Jurkat, Clone E6-1 (cell line): ENCODE data around the gene CSRP3.

Experiments used
- DNase-seq: peaks from one replicate; pipeline ENCODE4 v3.0.0-alpha.2; 2011; ENCODE audit warnings: low read depth, low spot score
- H3K4me3 ChIP-seq: 2 replicates; pipeline ENCODE4 v1.5.1; 2011; ENCODE audit warnings: mild to moderate bottlenecking, low read length, control low read depth, moderate library complexity

CSRP3 gene

GRCh38 chr11:19193916-19194315 lies 7.9 kb downstream of the CSRP3 start:
- no peak overlapping the region for H3K4me3 ChIP-seq
- no peak for DNase-seq

DNA sequence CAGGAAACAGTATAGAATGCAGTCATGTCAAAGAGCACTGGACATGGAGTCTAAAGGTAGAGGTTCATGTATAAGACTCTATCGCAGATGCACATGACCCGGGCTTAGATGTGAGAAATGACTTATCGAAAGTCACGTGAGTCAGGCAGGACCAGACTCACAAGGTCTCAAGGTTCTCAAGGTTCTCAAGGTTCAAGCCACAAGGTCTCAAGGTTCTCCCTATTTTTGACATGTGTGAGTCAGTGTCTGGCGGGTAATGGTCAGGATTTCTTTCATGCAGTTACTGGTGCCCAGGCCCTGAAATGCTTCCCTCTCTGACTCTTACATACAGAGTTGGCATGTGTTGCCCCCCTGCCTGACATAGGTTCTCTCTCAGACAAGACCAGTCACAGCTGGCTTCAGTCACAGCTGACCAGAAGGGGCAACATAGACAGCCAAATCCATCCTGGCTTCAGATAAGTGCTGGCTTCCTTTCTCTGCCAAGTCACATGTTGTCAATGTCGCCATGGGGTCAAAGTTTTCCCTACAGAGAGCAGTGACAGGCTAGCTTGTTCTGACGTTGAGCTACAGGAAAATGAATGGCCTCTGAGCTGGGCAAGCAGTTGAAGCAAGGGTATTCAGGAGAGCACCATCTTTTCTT lies 10.1 kb downstream of the CSRP3 start:
- no peak overlapping the region for H3K4me3 ChIP-seq
- DNase-seq = no peak

DNA sequence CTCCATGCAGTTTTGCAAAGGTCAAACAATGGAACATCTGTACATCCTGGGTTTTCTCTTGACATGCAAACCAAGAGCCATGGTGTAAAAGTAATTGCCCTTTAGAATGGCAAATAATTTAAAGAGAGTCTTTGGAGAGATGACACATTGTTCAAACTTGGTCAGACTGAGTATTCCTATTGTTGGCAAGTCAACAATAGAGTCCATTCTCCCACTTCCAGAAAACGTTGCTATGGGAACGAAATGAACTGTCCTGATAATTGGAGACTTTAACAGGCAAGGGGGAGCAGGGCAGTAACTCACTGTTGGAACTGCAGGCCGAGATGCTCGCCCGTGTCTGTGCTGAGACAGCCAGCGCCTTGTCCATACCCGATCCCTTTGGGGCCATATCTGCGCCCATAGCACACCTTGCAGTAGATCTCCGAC lies 13.9 kb downstream of the CSRP3 start:
- no peak for DNase-seq
- no peak overlapping the region for H3K4me3 ChIP-seq

DNA sequence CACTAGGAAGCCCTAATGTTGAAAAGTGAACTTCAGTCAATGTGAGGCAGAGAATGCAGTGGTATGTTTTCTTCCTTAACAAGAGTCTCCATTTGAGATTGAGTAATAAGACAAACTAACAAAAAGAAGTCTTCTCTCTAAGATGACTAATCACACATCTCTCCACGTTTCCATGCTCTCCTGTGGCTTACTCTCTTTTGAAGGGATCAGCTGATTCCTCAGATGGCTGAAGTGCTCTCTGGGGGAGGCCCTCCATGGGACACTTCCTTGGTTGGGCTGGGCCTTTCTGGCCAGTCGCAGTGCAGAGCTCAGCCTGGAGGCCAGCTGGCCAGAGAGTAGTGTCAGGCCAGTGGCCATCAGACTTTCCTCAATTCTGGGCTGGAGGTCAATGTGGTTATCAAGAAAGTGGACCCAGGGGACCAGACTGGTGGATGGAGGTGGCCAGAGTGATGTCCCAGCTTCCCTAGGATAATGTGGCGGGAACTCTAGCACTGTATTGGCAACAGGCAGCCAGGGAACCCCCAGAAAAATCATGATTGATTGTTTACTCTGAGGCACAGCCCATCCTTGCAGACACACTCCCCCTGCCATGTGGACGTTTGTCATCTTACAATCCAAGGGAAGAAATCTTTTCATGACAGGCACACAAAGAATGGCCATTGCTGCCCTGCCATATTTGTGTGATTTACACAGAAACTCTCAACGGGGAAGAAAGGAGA lies 14.5 kb downstream of the CSRP3 start:
- no peak overlapping the region for H3K4me3 ChIP-seq
- DNase-seq = no peak

- H3K4me3 ChIP-seq = no peak overlapping the region
- DNase-seq = no peak
Measured at GRCh38 chr11:19185516-19186052, 16.2 kb downstream of the CSRP3 start.

GRCh38 chr11:19185036-19185435 lies 16.7 kb downstream of the CSRP3 start:
- no peak for DNase-seq
- H3K4me3 ChIP-seq = no peak overlapping the region

GRCh38 chr11:19183646-19184045 lies 18.1 kb downstream of the CSRP3 start:
- no peak for DNase-seq

GRCh38 chr11:19181531-19182261 lies 20.1 kb downstream of the CSRP3 start:
- DNase-seq = no peak
- no peak overlapping the region for H3K4me3 ChIP-seq

More at GRCh38 chr11:19183646-19184045, 18.1 kb downstream of the CSRP3 start:
- H3K4me3 ChIP-seq = no peak overlapping the region

DNA sequence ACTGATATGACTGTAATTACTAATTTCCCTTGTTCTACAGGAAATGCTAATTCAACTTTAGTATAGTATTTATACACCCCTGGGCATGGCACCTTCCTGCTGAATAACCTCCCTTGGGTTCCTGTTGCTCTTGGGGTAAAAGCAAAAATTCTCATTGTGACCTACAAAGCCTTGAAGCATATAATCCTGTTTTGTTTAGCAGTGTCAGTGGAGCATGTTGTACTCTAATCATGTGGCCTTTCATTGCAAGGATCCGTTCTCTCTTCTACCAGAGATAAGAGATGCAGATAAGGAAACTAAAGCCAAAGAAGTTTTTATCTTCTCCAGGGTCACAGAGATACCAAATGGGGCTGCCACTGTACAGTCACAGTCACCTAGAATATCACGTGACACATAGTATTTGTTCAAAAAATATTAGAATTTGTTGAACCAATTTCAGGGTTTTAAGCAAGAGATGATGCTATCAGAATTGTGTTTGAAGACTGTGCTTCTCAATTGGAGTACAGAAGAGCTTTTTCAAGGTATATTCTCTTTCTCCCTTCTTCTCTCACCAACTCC lies 25.1 kb downstream of the CSRP3 start:
- DNase-seq = no peak
- no peak overlapping the region for H3K4me3 ChIP-seq

DNA sequence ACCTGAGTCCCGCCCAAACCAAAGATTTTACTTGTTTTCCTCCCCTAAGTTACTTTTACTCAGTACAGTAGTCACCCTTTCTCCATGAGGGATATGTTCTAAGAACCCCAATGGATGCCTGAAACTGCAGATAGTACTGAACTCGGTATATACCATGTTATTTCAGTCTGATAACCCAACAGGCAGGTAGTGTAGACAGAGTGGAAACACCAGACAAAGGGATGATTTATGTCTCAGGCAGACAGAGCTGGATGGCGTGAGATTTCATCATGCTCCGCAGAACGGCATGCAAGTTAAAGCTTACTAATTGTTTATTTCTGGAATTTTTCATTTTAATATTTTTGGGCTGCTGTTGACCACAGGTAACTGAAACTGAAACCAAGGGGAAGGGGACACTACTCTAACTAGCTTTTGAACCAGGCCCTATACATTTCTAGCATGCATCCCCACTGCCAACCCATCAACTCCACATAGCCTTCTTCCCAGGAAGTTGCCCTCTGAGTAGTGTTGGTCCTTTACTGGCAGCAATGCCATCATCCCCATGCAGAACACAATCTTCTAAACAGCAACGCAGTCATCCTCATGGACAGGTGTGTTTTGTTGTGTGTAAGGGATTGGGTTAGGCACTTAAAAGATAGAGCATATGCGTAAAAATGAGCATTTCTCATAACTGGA lies 27.7 kb downstream of the CSRP3 start:
- no peak overlapping the region for H3K4me3 ChIP-seq
- DNase-seq = no peak

DNA sequence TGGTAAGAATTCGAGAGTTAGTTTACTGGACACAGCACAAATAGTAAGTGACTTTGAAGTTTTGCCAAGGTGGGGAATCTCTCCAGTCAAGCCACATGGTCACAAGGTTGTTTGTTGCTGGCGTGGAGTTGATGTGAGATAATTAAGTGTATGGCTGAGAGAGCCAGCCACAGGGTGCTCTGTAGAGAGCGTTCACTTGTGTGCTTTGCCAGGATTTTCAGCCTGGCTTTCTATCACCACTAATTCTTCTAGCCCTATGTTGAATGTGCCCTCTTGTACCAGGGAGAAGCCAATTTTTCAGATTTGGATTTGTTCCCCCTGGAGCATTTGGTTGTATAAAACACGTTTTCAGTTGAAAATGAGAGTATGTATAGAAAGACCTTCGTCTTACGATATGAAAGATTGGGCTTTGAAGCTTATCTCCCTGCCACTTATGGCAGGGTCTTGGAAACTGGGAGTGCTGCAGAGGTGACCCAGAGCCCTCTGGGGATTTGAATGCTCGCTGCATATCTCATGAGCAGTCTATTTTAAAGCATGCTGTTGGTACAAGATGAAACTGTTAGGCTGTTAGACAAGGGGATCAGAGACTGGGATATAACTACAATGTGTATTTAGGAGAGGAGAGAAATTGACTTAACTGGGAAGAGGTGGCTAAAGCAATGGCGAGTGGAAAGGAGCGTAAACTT lies 28.6 kb downstream of the CSRP3 start:
- no peak for DNase-seq
- H3K4me3 ChIP-seq = no peak overlapping the region

- no peak for DNase-seq
- H3K4me3 ChIP-seq = no peak overlapping the region
Measured at GRCh38 chr11:19168090-19168489, 33.7 kb downstream of the CSRP3 start.

DNA sequence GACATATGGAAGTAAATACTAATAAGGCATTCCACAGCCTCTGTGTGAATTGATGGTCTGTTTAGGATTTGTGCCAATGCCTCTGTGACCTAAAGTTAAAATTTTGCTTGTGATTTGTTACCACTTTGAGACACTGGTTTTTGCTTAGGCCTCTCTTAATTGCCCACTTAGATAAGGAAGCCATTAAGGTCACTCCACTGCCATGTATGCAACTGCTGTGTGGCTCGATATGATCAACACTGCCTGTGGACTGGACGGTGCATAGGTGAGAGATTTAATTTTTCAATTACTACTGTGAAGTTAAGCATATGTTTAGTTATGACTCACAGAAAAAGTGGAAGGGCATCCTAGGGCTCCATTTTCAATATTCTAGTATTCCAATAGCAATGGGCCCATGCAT lies 36.9 kb downstream of the CSRP3 start:
- H3K4me3 ChIP-seq = no peak overlapping the region
- no peak for DNase-seq

- no peak overlapping the region for H3K4me3 ChIP-seq
- no peak for DNase-seq
Measured at GRCh38 chr11:19164230-19164855, 37.4 kb downstream of the CSRP3 start.

DNA sequence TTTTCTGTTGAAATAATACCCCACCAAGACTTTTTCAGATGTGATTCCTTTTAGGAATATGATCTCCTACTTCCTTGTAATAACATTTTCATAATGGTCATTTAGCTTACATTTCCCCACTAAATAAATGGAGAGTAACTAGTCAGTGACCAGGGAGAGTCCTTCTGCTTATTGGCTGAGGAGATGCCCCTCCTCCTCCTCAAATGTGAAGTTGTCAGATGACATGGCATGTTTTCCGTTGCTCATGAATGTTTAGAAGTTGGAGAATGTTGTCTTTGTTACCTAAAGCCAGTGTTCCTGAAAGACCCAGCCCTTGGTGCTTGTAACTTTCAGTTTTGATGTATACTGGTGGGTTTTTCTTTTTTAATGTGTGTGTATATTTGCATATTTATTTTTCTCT lies 38.2 kb downstream of the CSRP3 start:
- no peak for DNase-seq
- H3K4me3 ChIP-seq = no peak overlapping the region

GRCh38 chr11:19162951-19163505 lies 38.8 kb downstream of the CSRP3 start:
- H3K4me3 ChIP-seq = no peak overlapping the region
- DNase-seq = no peak

DNA sequence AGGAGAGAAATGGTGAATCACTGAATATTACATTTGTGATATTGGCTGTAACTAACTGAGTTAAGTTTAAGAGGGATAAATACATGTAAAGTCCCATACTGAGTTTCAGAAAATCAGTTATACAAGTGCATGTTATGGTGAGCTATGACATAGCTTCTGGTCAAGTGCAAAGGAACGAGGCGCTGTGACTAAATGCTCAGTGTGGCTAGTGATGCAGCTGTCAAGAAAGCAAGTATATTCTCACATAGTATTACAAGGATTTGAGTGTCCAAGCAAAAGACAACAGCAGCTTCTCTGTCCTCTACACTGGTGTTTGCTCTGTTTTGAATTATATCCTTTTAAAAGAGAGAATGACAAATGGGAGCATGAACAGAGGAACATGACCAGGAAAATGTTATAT lies 40.1 kb downstream of the CSRP3 start:
- DNase-seq = no peak

GRCh38 chr11:19160847-19161246 lies 40.9 kb downstream of the CSRP3 start:
- DNase-seq = no peak
- no peak overlapping the region for H3K4me3 ChIP-seq

More for the DNA sequence above, 40.1 kb downstream of the CSRP3 start:
- H3K4me3 ChIP-seq = no peak overlapping the region
